K562 (cell line): ENCODE data around the gene ASIC3. TPM values are rescaled to one million over a fixed set of nuclear protein-coding genes. Genes with fewer than 3 reads are reported as not detected.

Experiments used
- ATAC-seq: fragments of 200-7000 bp; cut with Tn5 transposase; 3 replicates; pipeline ENCODE4 v1.9.1; 2020; ENCODE audit warnings: moderate library complexity
- BruUV-seq: library from RNA; stranded (reverse); fragments of 400-500 nt; replicated peaks from 2 replicates; lab custom pipeline; 2021; lab: Mats Ljungman, UMichigan
- CTCF ChIA-PET: fragments of 300-600 bp; formaldehyde crosslinking; extraction: SDS; loops from one replicate; lab custom pipeline; 2021; ENCODE audit warnings: low intra/inter-chr PET ratio; lab: Yijun Ruan, JAX
- POLR2A ChIA-PET: fragments of 300-600, 350-650 bp; sonication (Branson Sonifier 250); formaldehyde crosslinking; extraction: SDS; loops from one replicate; lab custom pipeline; 2021; ENCODE audit warnings: antibody characterized with exemption, inconsistent platforms; lab: Yijun Ruan, JAX
- DNase-seq, 4 experiments: peaks; one replicate each; pipeline versions ENCODE4 v3.0.0 to v3.0.0-alpha.2; 2011 to 2018; ENCODE audit warnings: low spot score in 3 of 4, mixed read lengths in 3 of 4; ENCODE audit errors: extremely low read depth in 1 of 4
- FAIRE-seq: peaks from 2 replicates; lab custom pipeline; 2011; peaks lifted over from hg19 to GRCh38; lab: Jason Lieb, UNC
- H2AFZ ChIP-seq: 2 replicates; pipeline ENCODE4 v1.6.0; 2011; ENCODE audit warnings: low read depth, low read length, control low read depth, inconsistent platforms
- H3K27ac ChIP-seq: fragments of 200-600 bp; 3 replicates; pipeline ENCODE4 v1.8.0; 2011; ENCODE audit warnings: low read depth, mild to moderate bottlenecking, control low read depth, inconsistent platforms, low read length, moderate library complexity, mixed read lengths; ENCODE audit errors: extremely low read depth
- H3K27me3 ChIP-seq, 2 experiments: fragments of 300-600 bp in 1 of 2; 2 replicates in 1 of 2; 3 replicates in 1 of 2; pipeline versions ENCODE4 v1.6.0 to v1.8.0; 2011; ENCODE audit warnings: inconsistent platforms in 2 of 2, low read length in 2 of 2, mild to moderate bottlenecking in 1 of 2, mixed read lengths in 1 of 2, moderate library complexity in 1 of 2; ENCODE audit not compliant: control insufficient read depth in 2 of 2, insufficient read depth in 2 of 2
- H3K36me3 ChIP-seq: fragments of 300-600 bp; 3 replicates; pipeline ENCODE4 v1.8.0; 2011; ENCODE audit warnings: mild to moderate bottlenecking, low read length, inconsistent platforms; ENCODE audit not compliant: control insufficient read depth, insufficient read depth
- H3K4me1 ChIP-seq, 2 experiments: fragments of 200-600 bp in 1 of 2; replicated peaks in 1 of 2; 2 replicates in 1 of 2; 3 replicates in 1 of 2; pipeline versions ENCODE4 v1.5.1 to v1.8.0; 2011; ENCODE audit warnings: inconsistent platforms in 2 of 2, low read length in 2 of 2, mild to moderate bottlenecking in 1 of 2, mixed read lengths in 1 of 2, moderate library complexity in 1 of 2; ENCODE audit not compliant: control insufficient read depth in 2 of 2, insufficient read depth in 2 of 2
- H3K4me2 ChIP-seq: 2 replicates; pipeline ENCODE4 v1.6.1; 2011; ENCODE audit warnings: low read length, control low read depth, inconsistent platforms, mixed read lengths; ENCODE audit not compliant: insufficient read depth
- H3K4me3 ChIP-seq: fragments of 200-600 bp; sonication (generic), shearing (Covaris generic); 2 replicates; pipeline ENCODE4 v1.5.1; 2016; ENCODE audit warnings: control low read depth, inconsistent platforms
- H3K79me2 ChIP-seq: fragments of 200-600 bp; 3 replicates; pipeline ENCODE4 v1.8.0; 2011; ENCODE audit warnings: low read length, inconsistent platforms; ENCODE audit not compliant: control insufficient read depth, insufficient read depth
- H3K9ac ChIP-seq, 2 experiments: 2 replicates each; pipeline versions ENCODE4 v1.6.0 to v1.6.1; 2011; ENCODE audit warnings: low read depth in 2 of 2, low read length in 2 of 2, control low read depth in 1 of 2, inconsistent platforms in 1 of 2, mild to moderate bottlenecking in 1 of 2, mixed read lengths in 1 of 2; ENCODE audit not compliant: insufficient read depth in 1 of 2
- H3K9me1 ChIP-seq: one replicate; pipeline ENCODE4 v1.6.0; 2011; ENCODE audit warnings: inconsistent platforms, mild to moderate bottlenecking, low read length, moderate library complexity; ENCODE audit not compliant: control insufficient read depth, insufficient read depth
- H3K9me3 ChIP-seq: replicated peaks from 2 replicates; pipeline ENCODE4 v1.5.1; 2011; ENCODE audit warnings: low read depth, low read length, inconsistent platforms; ENCODE audit not compliant: control insufficient read depth, insufficient read depth
- H4K20me1 ChIP-seq: replicated peaks from 2 replicates; pipeline ENCODE4 v1.6.1; 2011; ENCODE audit warnings: low read length, inconsistent platforms, mixed read lengths; ENCODE audit not compliant: control insufficient read depth, insufficient read depth
- GTF3C2 ChIP-seq: IDR thresholded peaks from 3 replicates; pipeline ENCODE4 v1.6.1; 2011; ENCODE audit warnings: borderline replicate concordance, mild to moderate bottlenecking, moderate library complexity; ENCODE audit not compliant: insufficient read length; ENCODE audit errors: extremely low read depth
- NFE2L1 ChIP-seq: fragments of 450-650 bp; IDR thresholded peaks from 2 replicates; pipeline ENCODE4 v1.6.1; 2016; ENCODE audit warnings: missing genetic modification characterization, low read depth, mild to moderate bottlenecking, missing compliant biosample characterization, moderate library complexity, borderline replicate concordance
- PURB ChIP-seq: sonication (generic); formaldehyde crosslinking; IDR thresholded peaks from 2 replicates; pipeline ENCODE4 v1.9.0; 2021; ENCODE audit warnings: low read depth, mild to moderate bottlenecking, missing genetic modification reagents
- SRSF3 ChIP-seq: fragments of 200-400 bp; formaldehyde crosslinking; IDR thresholded peaks from 2 replicates; pipeline ENCODE4 v1.6.1; 2016; ENCODE audit warnings: mild to moderate bottlenecking, low read length, moderate library complexity; ENCODE audit not compliant: insufficient read depth
- ZNF778 ChIP-seq: fragments of 450-650 bp; formaldehyde crosslinking; IDR thresholded peaks from 2 replicates; pipeline ENCODE4 v1.4.0; 2020; ENCODE audit warnings: mild to moderate bottlenecking, moderate library complexity
- WGBS: fragments of 100-300 bp; shearing (Covaris generic); methylation state at CpG from one replicate; pipeline ENCODE4 v1.1.6; 2016; ENCODE audit warnings: low coverage, mixed read lengths; ENCODE audit not compliant: insufficient coverage; ENCODE audit errors: missing lambda C conversion rate; 5-methylcytosine and 5-hydroxymethylcytosine counted together
- in situ Hi-C: fragments of 300-500 bp; cut with MboI; formaldehyde crosslinking; loops from 4 replicates; pipeline ENCODE4 v1.15.0; 2018; ENCODE audit warnings: inconsistent platforms, mixed read lengths
- intact Hi-C: fragments of 100-400 bp; cut with micrococcal nuclease; formaldehyde crosslinking; loops from 2 replicates; pipeline ENCODE4 v1.14.2; 2022
- polyA plus RNA-seq, 8 experiments: library from polyadenylated mRNA; depleted of rRNA in 4 of 8; stranded (reverse) in 5 of 8; unstranded in 3 of 8; fragments of >200 nt; fragmentation: Nextera tagmentation in 2 of 8; fragmentation: Illumina TruSeq in 1 of 8; extraction: Ambion mirVana in 2 of 8; extraction: Trizol in 1 of 8; gene quantifications; 2 replicates each; pipeline versions ENCODE4 v1.2.1 to v1.2.3, GENCODE V29; 2011 to 2014; ENCODE audit warnings: inconsistent platforms in 1 of 8, missing spikeins in 1 of 8
- total RNA-seq, 7 experiments: library from RNA; depleted of rRNA in 6 of 7; stranded (reverse); fragments of >200 nt in 6 of 7; fragmentation: Illumina TruSeq in 2 of 7; extraction: Trizol in 2 of 7; gene quantifications; 2 replicates each; pipeline versions ENCODE4 v1.2.1 to v1.2.3, GENCODE V29; 2011 to 2021; ENCODE audit warnings: low replicate concordance in 1 of 7

ASIC3 gene
- total and polyA plus RNA-seq, 9 of the 15 experiments (the other 6 are each of a cell fraction or from before 2014, with no cell fraction given), result 0.11 to 5.0 (median 0.87) TPM

- H3K4me1 ChIP-seq, result peaks cover 38 to 84% of the 10 kb centered on the region in 2 experiments
- POLR2A ChIA-PET, result interaction anchor here (0.9 to 1.2 kb wide), 4 partner anchors 9 to 15 kb away, joined by 3 to 4 read pairs (median 4); partner anchors contain the start of genes ABCB8 and ATG9B
- WGBS, result 77% methylated on average over 8 of the region's 8 CpGs
These were observed 33.4 kb upstream of the ASIC3 start for GRCh38 chr7:151014950-151015349.

More at GRCh38 chr7:151014950-151015349, 33.4 kb upstream of the ASIC3 start:
- BruUV-seq, result no TSS peak
- H3K27ac ChIP-seq, result no peak overlapping the region
- H3K36me3 ChIP-seq, result peaks cover 40% of the 10 kb centered on the region; the same call in 2 of the 3 replicates
- DNase-seq (no peak), FAIRE-seq (no peak), ATAC-seq (no peak)
- no peak overlapping the region for H3K4me2 ChIP-seq
- in situ Hi-C loops (no loop called here), intact Hi-C loops (loop anchor here (10.0 kb wide), 1 partner anchor 160 kb away; no protein-coding TSS in a partner anchor)
- peaks cover 32% of the 10 kb centered on the region for H3K79me2 ChIP-seq
- H3K9me1 ChIP-seq, result no peaks in the 10 kb centered on the region
- H3K4me3 ChIP-seq, result no peak overlapping the region
- H3K27me3 ChIP-seq, result no peaks in the 10 kb centered on the region; a peak in 1 of 5 replicates
- no peak overlapping the region for H2AFZ ChIP-seq
- no peaks in the 10 kb centered on the region for H4K20me1 ChIP-seq
- no peaks in the 10 kb centered on the region for H3K9me3 ChIP-seq
- TF ChIP-seq NFE2L1 (no peak), PURB (CRISPR knock-in tag) (no peak), GTF3C2 (no peak), SRSF3 (no peak), ZNF778 (CRISPR knock-in tag) (no peak)
- H3K9ac ChIP-seq, result peak overlapping the region in 1 of 2 experiments; percentile 28; a peak in 1 of 4 replicates
- CTCF ChIA-PET, result no interaction called here
